GM12878 (cell line): ENCODE data around the gene KIF22. TPM values are rescaled to one million over a fixed set of nuclear protein-coding genes. Genes with fewer than 3 reads are reported as not detected.

Experiments used
- EP300 ChIP-seq, 2 experiments: fragments of 150-350 bp in 1 of 2; IDR thresholded peaks; 2 replicates each; pipeline ENCODE4 v1.6.1; 2011 to 2012; ENCODE audit warnings: low read depth in 2 of 2, low read length in 2 of 2, borderline replicate concordance in 1 of 2, improper control_type of control experiment in 1 of 2, inconsistent platforms in 1 of 2; ENCODE audit not compliant: control insufficient read depth in 1 of 2
- FOXK2 ChIP-seq: fragments of 450-650 bp; IDR thresholded peaks from 2 replicates; pipeline ENCODE4 v1.6.1; 2017; ENCODE audit warnings: mild to moderate bottlenecking, moderate library complexity
- JUND ChIP-seq: IDR thresholded peaks from 2 replicates; pipeline ENCODE4 v1.6.1; 2012; ENCODE audit warnings: low read depth, mild to moderate bottlenecking, low read length, improper control_type of control experiment, moderate library complexity
- MEF2A ChIP-seq: IDR thresholded peaks from 2 replicates; pipeline ENCODE4 v1.6.1; 2011; ENCODE audit warnings: low read depth, mild to moderate bottlenecking, low read length, moderate library complexity; ENCODE audit not compliant: insufficient read depth
- NFXL1 ChIP-seq: fragments of 450-650 bp; IDR thresholded peaks from 2 replicates; pipeline ENCODE4 v1.6.1; 2017; ENCODE audit warnings: antibody characterized with exemption, mild to moderate bottlenecking, borderline replicate concordance
- SUZ12 ChIP-seq: fragments of 200-600 bp; sonication (generic); IDR thresholded peaks from one replicate; pipeline ENCODE4 v1.6.1; 2018; ENCODE audit warnings: antibody characterized with exemption, mild to moderate bottlenecking; ENCODE audit not compliant: unreplicated experiment
- TBL1XR1 ChIP-seq: IDR thresholded peaks from 2 replicates; pipeline ENCODE4 v1.6.1; 2012; ENCODE audit warnings: low read depth, low read length, improper control_type of control experiment
- TCF3 ChIP-seq: IDR thresholded peaks from 2 replicates; pipeline ENCODE4 v1.6.1; 2012; ENCODE audit warnings: low read depth, mild to moderate bottlenecking, low read length, borderline replicate concordance; ENCODE audit not compliant: insufficient read depth
- ZBED1 ChIP-seq: IDR thresholded peaks from 2 replicates; pipeline ENCODE4 v1.6.1; 2016; ENCODE audit warnings: borderline replicate concordance
- polyA plus RNA-seq, 11 experiments: library from polyadenylated mRNA; depleted of rRNA in 4 of 11; unstranded in 6 of 11; stranded (reverse) in 5 of 11; fragments of >200 nt; fragmentation: Nextera tagmentation in 4 of 11; fragmentation: Illumina TruSeq in 1 of 11; extraction: Ambion mirVana in 4 of 11; extraction: Trizol in 1 of 11; gene quantifications; 1 replicate in 1 of 11; 2 replicates in 10 of 11; pipeline versions ENCODE4 v1.2.1 to v1.2.3, GENCODE V29; 2011 to 2016; ENCODE audit warnings: inconsistent platforms in 2 of 11, missing spikeins in 2 of 11, low read depth in 1 of 11
- total RNA-seq, 4 experiments: library from RNA; depleted of rRNA in 3 of 4; stranded (reverse); fragments of >200 nt in 3 of 4; fragmentation: Illumina TruSeq in 1 of 4; extraction: Trizol in 1 of 4; gene quantifications; 2 replicates each; pipeline versions ENCODE4 v1.2.1 to v1.2.3, GENCODE V29; 2013 to 2021
- TF ChIP-seq, protein P1 (sequence below): IDR thresholded peaks from 2 replicates; pipeline ENCODE4 v1.6.1; 2012; ENCODE audit warnings: low read depth, low read length, improper control_type of control experiment
- TF ChIP-seq, protein P2 (sequence below), 3 experiments: IDR thresholded peaks in 2 of 3; conservative IDR thresholded peaks in 1 of 3; 2 replicates each; pipeline ENCODE4 v1.5.1; 2011; ENCODE audit warnings: low read depth in 3 of 3, low read length in 3 of 3, mild to moderate bottlenecking in 3 of 3, control low read depth in 2 of 3, moderate library complexity in 2 of 3, inconsistent platforms in 1 of 3, mixed read lengths in 1 of 3; ENCODE audit not compliant: control insufficient read depth in 2 of 3, insufficient read depth in 1 of 3; ENCODE audit errors: extremely low read depth in 1 of 3

The KIF22 gene
- total and polyA plus RNA-seq, 10 of the 15 experiments (the other 5 are each of a cell fraction or from before 2014, with no cell fraction given): 7.6 to 158 (median 132) TPM

- TF ChIP-seq, protein P1, sequence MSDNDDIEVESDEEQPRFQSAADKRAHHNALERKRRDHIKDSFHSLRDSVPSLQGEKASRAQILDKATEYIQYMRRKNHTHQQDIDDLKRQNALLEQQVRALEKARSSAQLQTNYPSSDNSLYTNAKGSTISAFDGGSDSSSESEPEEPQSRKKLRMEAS: no peak
- TF ChIP-seq EP300 (IDR thresholded peaks at IDR 0.05; ENCODE audit: borderline replicate concordance in 1 of 2, control insufficient read depth in 1 of 2, low read depth in 2 of 2, low read length in 2 of 2) (no peak), FOXK2 (no peak), MEF2A (no peak), JUND (no peak), ZBED1 (no peak), TBL1XR1 (no peak), SUZ12 (no peak), NFXL1 (no peak), TCF3 (no peak)
- TF ChIP-seq, protein P2, sequence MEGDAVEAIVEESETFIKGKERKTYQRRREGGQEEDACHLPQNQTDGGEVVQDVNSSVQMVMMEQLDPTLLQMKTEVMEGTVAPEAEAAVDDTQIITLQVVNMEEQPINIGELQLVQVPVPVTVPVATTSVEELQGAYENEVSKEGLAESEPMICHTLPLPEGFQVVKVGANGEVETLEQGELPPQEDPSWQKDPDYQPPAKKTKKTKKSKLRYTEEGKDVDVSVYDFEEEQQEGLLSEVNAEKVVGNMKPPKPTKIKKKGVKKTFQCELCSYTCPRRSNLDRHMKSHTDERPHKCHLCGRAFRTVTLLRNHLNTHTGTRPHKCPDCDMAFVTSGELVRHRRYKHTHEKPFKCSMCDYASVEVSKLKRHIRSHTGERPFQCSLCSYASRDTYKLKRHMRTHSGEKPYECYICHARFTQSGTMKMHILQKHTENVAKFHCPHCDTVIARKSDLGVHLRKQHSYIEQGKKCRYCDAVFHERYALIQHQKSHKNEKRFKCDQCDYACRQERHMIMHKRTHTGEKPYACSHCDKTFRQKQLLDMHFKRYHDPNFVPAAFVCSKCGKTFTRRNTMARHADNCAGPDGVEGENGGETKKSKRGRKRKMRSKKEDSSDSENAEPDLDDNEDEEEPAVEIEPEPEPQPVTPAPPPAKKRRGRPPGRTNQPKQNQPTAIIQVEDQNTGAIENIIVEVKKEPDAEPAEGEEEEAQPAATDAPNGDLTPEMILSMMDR (IDR thresholded peaks at IDR 0.05 in 2 of 3, conservative IDR thresholded peaks at IDR 0.05 in 1 of 3; ENCODE audit: control insufficient read depth in 2 of 3, extremely low read depth in 1 of 3, insufficient read depth in 1 of 3, low read depth in 3 of 3, low read length in 3 of 3): no peak
- TF ChIP-seq, all 136 proteins: peak for 0
Observed at GRCh38 chr16:29753516-29753915, 37.0 kb upstream of the KIF22 start (continued).
